HUES64 (cell line): ENCODE data around the gene SRGAP2C.
"Not testable (repeated sequence)": the region's sequence is repeated elsewhere in the genome, so short reads cannot be mapped to it uniquely, and the experiment has no call there.

Experiments
- H3K27ac ChIP-seq: 2 replicates; pipeline ENCODE4 v1.7.0; 2013; ENCODE audit warnings: low read depth, low read length, inconsistent platforms
- H3K27me3 ChIP-seq: 2 replicates; pipeline ENCODE4 v1.6.1; 2013; ENCODE audit warnings: mild to moderate bottlenecking, low read length; ENCODE audit not compliant: insufficient read depth
- H3K36me3 ChIP-seq: 2 replicates; pipeline ENCODE4 v1.6.1; 2013; ENCODE audit warnings: mild to moderate bottlenecking, low read length; ENCODE audit not compliant: insufficient read depth
- H3K4me1 ChIP-seq: 2 replicates; pipeline ENCODE4 v1.6.1; 2013; ENCODE audit warnings: mild to moderate bottlenecking, low read length, moderate library complexity; ENCODE audit not compliant: insufficient read depth
- H3K4me3 ChIP-seq: 2 replicates; pipeline ENCODE4 v1.5.1; 2013; ENCODE audit warnings: mild to moderate bottlenecking, low read length, moderate library complexity
- H3K9ac ChIP-seq: 2 replicates; pipeline ENCODE4 v1.6.1; 2013; ENCODE audit warnings: mild to moderate bottlenecking, low read depth, low read length
- H3K9me3 ChIP-seq: 2 replicates; pipeline ENCODE4 v1.6.1; 2013; ENCODE audit warnings: low read depth, low read length; ENCODE audit not compliant: insufficient read depth
- WGBS: fragments of 150-250, 120-280 bp; methylation state at CpG from one replicate; pipeline ENCODE4 v1.1.7; 2013; ENCODE audit warnings: missing lambda C conversion rate; 5-methylcytosine and 5-hydroxymethylcytosine counted together

SRGAP2C gene

GRCh38 chr1:121419050-121419615 is 234.4 kb downstream of the SRGAP2C start:
- H3K9ac ChIP-seq, H3K27ac ChIP-seq, H3K27me3 ChIP-seq, H3K9me3 ChIP-seq, H3K36me3 ChIP-seq, H3K4me3 ChIP-seq: not testable (repeated sequence)
- peaks cover 12% of the 10 kb centered on the region for H3K4me1 ChIP-seq
- 85% methylated on average over 4 of the region's 4 CpGs for WGBS

- not testable (repeated sequence) for H3K27me3 ChIP-seq, H3K27ac ChIP-seq, H3K36me3 ChIP-seq, H3K9ac ChIP-seq, H3K9me3 ChIP-seq, H3K4me3 ChIP-seq
- H3K4me1 ChIP-seq = peaks cover 12% of the 10 kb centered on the region
- WGBS = 84% methylated on average over 2 of the region's 3 CpGs
These were observed 236.7 kb downstream of the SRGAP2C start for GRCh38 chr1:121421490-121421889.

- H3K36me3 ChIP-seq, H3K9ac ChIP-seq, H3K27ac ChIP-seq, H3K4me3 ChIP-seq, H3K9me3 ChIP-seq, H3K4me1 ChIP-seq, H3K27me3 ChIP-seq: not testable (repeated sequence)
- WGBS = 95% methylated on average over 2 of the region's 2 CpGs
These were observed 239.2 kb downstream of the SRGAP2C start for GRCh38 chr1:121423956-121424355.

GRCh38 chr1:121433517-121433916 is 248.7 kb downstream of the SRGAP2C start:
- H3K9me3 ChIP-seq, H3K4me3 ChIP-seq, H3K4me1 ChIP-seq, H3K9ac ChIP-seq, H3K27ac ChIP-seq, H3K36me3 ChIP-seq, H3K27me3 ChIP-seq: not testable (repeated sequence)
- WGBS = no CpG with 5 or more reads among the region's 2 CpGs

- not testable (repeated sequence) for H3K4me1 ChIP-seq, H3K4me3 ChIP-seq, H3K9me3 ChIP-seq, H3K27me3 ChIP-seq, H3K27ac ChIP-seq, H3K9ac ChIP-seq, H3K36me3 ChIP-seq
- 96% methylated on average over 2 of the region's 3 CpGs for WGBS
These were observed 254.1 kb downstream of the SRGAP2C start for GRCh38 chr1:121438862-121439261.

GRCh38 chr1:121440993-121441392 is 256.2 kb downstream of the SRGAP2C start:
- Histone ChIP-seq H3K27ac (no peak overlapping the region), H3K9ac (no peak overlapping the region), H3K36me3 (no peaks in the 10 kb centered on the region), H3K27me3 (no peaks in the 10 kb centered on the region), H3K4me3 (no peak overlapping the region), H3K9me3 (no peaks in the 10 kb centered on the region), H3K4me1 (no peaks in the 10 kb centered on the region)
- WGBS = 96% methylated on average over 4 of the region's 4 CpGs
